HUES6 (cell line): ENCODE data around the gene STAC2.

Source experiments
- H3K27ac ChIP-seq: 2 replicates; pipeline ENCODE4 v1.7.0; 2013; ENCODE audit warnings: low read depth, mild to moderate bottlenecking, low read length, inconsistent platforms
- H3K27me3 ChIP-seq: 2 replicates; pipeline ENCODE4 v1.6.1; 2013; ENCODE audit warnings: low read length; ENCODE audit not compliant: control insufficient read depth, insufficient read depth
- H3K36me3 ChIP-seq: 2 replicates; pipeline ENCODE4 v1.6.1; 2013; ENCODE audit warnings: low read length; ENCODE audit not compliant: control insufficient read depth, insufficient read depth
- H3K4me1 ChIP-seq: 2 replicates; pipeline ENCODE4 v1.6.1; 2013; ENCODE audit warnings: low read length; ENCODE audit not compliant: control insufficient read depth, insufficient read depth
- H3K4me3 ChIP-seq: 2 replicates; pipeline ENCODE4 v1.5.1; 2013; ENCODE audit warnings: low read depth, low read length
- H3K9ac ChIP-seq: one replicate; pipeline ENCODE4 v1.6.1; 2013; ENCODE audit warnings: mild to moderate bottlenecking, low read length
- H3K9me3 ChIP-seq: 2 replicates; pipeline ENCODE4 v1.6.1; 2013; ENCODE audit warnings: low read depth, low read length; ENCODE audit not compliant: control insufficient read depth, insufficient read depth

Gene STAC2

DNA sequence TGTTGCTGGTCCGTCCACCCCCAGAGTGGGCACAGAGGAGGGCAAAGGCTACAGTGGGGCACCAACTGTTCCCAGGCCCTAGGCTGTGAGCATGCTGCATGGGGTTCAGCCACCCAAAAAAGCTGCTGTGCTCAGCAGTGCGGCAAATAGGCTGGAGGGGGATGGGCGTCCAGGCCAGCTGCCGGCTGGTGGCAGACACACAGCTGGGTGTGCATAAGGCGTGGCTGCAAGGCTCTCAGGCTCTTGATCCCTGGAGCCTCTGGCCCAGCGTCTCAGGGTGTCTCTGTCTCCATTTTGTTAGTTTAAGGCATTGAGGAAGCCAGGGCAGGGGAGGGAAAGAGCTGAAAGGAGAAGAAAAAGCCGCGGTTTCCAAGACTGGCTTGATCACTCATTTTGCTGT is 16.9 kb downstream of the STAC2 start:
- Histone ChIP-seq H3K4me1 (peaks cover 35% of the 10 kb centered on the region), H3K27ac (no peak overlapping the region), H3K9ac (no peak overlapping the region), H3K36me3 (peaks cover 14% of the 10 kb centered on the region), H3K27me3 (peaks cover 35% of the 10 kb centered on the region), H3K4me3 (peak overlapping the region; percentile 59; the same call in 1 of the 2 replicates), H3K9me3 (no peaks in the 10 kb centered on the region)

DNA sequence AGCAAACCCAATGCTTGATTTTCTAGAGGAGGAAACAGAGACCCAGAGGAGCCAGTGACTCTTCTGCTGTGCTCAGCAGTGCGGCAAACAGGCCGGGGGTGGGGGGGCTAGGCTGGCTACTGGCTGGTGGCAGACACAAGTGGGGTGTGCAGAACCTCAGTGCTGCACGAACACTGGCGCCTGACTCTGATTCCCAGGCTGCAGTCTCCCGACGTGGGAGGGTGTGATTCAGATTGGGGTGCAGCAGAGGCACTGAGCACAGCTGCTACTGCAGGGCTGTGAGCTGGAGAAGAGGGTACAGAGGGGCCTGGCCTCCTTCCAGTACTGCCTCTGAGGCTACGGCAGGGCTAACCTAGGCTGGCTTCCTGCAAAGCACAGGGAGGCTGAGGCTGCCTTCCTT is 17.6 kb downstream of the STAC2 start:
- H3K27ac ChIP-seq = no peak overlapping the region
- H3K4me1 ChIP-seq = peaks cover 34% of the 10 kb centered on the region
- H3K9ac ChIP-seq = no peak overlapping the region
- no peaks in the 10 kb centered on the region for H3K9me3 ChIP-seq
- H3K27me3 ChIP-seq = peaks cover 35% of the 10 kb centered on the region
- H3K4me3 ChIP-seq = no peak overlapping the region
- peaks cover 22% of the 10 kb centered on the region for H3K36me3 ChIP-seq

DNA sequence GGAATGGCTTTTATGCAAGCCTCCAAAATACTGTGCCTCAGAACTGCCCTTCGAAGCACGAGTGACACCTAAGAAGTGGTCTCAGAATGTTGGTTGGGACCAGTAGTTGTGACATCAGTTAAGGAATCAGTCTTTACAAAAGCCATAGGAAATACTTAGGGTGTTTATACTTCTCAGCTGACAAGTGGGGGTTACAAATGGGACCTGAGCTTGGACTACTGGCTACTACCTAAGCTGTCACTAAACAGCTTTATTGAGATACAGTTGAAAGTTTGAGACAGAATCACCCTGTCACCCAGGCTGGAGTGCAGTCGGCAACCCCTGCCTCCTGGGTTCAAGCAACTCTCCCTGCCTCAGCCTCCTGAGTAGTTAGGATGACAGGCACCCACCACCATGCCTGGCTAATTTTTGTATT is 20.6 kb downstream of the STAC2 start:
- Histone ChIP-seq H3K4me1 (peaks cover 29% of the 10 kb centered on the region), H3K9ac (no peak overlapping the region), H3K9me3 (no peaks in the 10 kb centered on the region), H3K4me3 (no peak overlapping the region), H3K27ac (no peak overlapping the region), H3K27me3 (peaks cover 12% of the 10 kb centered on the region), H3K36me3 (peaks cover 49% of the 10 kb centered on the region)

DNA sequence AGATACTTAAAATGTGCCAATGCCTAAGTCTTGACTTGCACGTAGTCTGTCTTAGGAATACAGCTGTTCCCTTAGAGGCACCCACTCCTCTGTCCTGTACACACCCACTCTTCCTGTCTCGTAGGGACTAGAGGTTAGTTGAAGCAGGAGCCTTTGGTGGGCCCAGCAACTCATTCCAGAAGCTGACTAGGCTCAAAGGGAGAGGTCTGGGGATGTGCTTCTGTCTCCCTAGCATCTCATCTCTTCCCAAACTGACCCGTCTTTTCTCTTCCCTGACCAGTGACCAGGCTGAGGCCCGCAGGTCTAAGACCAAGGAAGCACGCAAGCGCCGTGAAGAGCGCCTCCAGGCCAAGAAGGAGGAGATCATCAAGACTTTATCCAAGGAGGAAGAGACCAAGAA is 21.5 kb downstream of the STAC2 start:
- Histone ChIP-seq H3K36me3 (peaks cover 49% of the 10 kb centered on the region), H3K27ac (no peak overlapping the region), H3K4me3 (no peak overlapping the region), H3K9ac (no peak overlapping the region), H3K4me1 (peaks cover 22% of the 10 kb centered on the region), H3K9me3 (no peaks in the 10 kb centered on the region), H3K27me3 (peaks cover 3% of the 10 kb centered on the region; the same call in 1 of the 2 replicates)

DNA sequence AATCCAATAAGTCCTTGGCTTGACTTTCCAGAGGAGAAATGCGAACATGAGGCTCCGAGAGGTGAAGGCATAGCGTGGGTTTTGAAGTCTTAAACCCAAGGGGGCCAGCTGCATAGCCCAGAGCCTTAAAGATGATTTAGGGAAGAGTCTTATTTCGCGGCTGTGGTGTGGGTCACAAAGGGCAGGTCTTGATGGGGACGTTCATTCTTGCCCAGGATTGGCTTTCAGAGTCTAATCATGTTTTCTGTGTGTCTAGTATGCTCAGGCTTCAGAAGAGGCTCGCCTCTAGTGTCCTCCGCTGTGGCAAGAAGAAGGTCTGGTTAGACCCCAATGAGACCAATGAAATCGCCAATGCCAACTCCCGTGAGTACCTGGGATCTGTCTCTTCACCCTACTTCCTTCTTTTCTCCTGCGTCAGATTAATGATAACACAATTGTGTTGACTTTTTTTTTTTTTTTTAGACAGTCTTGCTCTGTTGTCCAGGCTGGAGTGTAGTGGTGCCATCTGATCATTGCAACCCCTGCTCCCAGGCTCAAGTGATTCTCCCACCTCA is 24.7 kb downstream of the STAC2 start:
- peak overlapping the region; percentile 100 for H3K27ac ChIP-seq
- H3K4me3 ChIP-seq = peak overlapping the region; percentile 99
- H3K4me1 ChIP-seq = peaks cover 16% of the 10 kb centered on the region
- no peaks in the 10 kb centered on the region for H3K9me3 ChIP-seq
- H3K27me3 ChIP-seq = no peaks in the 10 kb centered on the region
- peaks cover 49% of the 10 kb centered on the region for H3K36me3 ChIP-seq
- peak overlapping the region; percentile 97 for H3K9ac ChIP-seq

DNA sequence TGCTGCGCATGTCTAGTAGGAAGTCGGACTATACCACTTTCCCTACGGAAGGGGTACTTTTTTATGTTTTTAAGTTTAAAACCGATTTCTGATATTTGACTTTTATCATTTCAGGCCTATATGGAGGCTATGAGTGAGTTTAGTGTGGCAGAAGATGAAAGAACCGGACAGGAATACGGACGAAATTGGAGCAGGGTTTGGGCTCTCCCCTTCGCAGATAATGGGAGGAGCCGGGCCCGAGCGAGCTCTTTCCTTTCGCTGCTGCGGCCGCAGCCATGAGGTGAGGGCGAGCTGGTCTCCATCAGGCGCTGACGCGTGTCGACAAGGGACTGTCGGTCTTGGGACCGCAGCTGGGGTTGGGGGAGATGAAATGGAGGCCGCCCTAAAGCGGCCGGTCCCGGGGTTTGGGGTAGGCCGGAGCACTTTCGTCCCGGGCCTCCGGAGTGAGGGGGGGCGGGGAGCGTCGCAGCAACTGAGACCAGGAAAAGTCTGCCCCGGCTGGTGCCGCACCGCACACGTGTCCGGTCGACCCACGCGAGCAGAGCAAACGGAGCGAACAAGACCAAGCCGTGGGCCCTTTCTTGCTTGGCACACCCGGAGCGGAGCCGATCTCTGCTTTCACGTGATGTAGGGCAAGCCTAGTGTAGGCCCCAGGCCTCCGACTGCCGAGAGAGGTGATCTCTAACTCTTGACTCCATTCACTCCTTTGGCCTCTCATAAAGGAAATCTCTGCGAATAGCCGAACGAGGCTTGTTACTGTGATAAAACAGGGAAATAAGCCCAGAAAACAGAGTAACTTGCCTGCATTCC is 25.5 kb downstream of the STAC2 start, which contains the start of gene RPL19:
Gene RPL19 (plus strand): TSS at position 214 of the 810 bp plus-strand sequence. CDS start 62 bp downstream, at position 276.
- peaks cover 48% of the 10 kb centered on the region for H3K36me3 ChIP-seq

DNA sequence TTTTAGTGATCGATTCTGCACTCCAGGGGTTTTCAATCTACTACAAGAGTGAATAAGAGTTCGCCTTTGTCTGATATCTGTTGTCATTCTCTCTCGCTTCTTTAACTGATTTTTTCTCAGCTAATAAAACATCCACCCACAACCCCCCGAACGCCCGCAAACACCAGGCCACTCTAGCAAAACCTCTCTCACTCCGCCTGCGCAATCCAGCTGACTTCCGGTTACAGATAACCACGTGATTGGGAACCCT is 26.0 kb downstream of the STAC2 start:
- H3K9ac ChIP-seq = peak overlapping the region; percentile 97
- H3K27me3 ChIP-seq = no peaks in the 10 kb centered on the region
- peaks cover 43% of the 10 kb centered on the region for H3K36me3 ChIP-seq
- peak overlapping the region; percentile 100 for H3K27ac ChIP-seq
- H3K9me3 ChIP-seq = no peaks in the 10 kb centered on the region
- H3K4me1 ChIP-seq = peaks cover 28% of the 10 kb centered on the region
- peak overlapping the region; percentile 99 for H3K4me3 ChIP-seq

More for the DNA sequence above, 25.5 kb downstream of the STAC2 start, which contains the start of gene RPL19:
- peak within 1 kb of the TSS; percentile 100 for H3K27ac ChIP-seq
- peak within 1 kb of the TSS; percentile 97 for H3K9ac ChIP-seq
- no peaks in the 10 kb centered on the region for H3K27me3 ChIP-seq
- peaks cover 23% of the 10 kb centered on the region for H3K4me1 ChIP-seq
- no peaks in the 10 kb centered on the region for H3K9me3 ChIP-seq
- H3K4me3 ChIP-seq = peak within 1 kb of the TSS; percentile 99

DNA sequence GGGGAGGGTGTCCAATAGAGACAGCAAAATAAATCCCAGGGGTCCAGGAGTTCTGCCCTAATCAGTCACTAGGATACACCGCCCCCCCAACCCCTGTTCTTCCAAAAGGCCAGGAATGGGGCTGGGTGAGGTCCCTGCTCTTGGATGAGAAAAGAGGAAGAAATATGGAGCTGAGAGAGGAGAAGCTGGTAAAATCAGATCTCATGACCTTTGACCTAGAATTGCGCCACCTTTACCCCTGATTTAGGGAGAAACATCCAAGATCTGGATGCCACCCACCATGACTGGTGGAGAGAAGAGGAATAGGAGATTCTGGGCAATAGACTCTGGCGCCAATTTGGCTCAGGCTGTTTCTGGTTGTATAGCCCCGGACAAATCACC is 27.6 kb downstream of the STAC2 start:
- peak overlapping the region; percentile 66 for H3K4me3 ChIP-seq
- peaks cover 32% of the 10 kb centered on the region for H3K36me3 ChIP-seq
- H3K27ac ChIP-seq = no peak overlapping the region; the same call in 1 of the 2 replicates

DNA sequence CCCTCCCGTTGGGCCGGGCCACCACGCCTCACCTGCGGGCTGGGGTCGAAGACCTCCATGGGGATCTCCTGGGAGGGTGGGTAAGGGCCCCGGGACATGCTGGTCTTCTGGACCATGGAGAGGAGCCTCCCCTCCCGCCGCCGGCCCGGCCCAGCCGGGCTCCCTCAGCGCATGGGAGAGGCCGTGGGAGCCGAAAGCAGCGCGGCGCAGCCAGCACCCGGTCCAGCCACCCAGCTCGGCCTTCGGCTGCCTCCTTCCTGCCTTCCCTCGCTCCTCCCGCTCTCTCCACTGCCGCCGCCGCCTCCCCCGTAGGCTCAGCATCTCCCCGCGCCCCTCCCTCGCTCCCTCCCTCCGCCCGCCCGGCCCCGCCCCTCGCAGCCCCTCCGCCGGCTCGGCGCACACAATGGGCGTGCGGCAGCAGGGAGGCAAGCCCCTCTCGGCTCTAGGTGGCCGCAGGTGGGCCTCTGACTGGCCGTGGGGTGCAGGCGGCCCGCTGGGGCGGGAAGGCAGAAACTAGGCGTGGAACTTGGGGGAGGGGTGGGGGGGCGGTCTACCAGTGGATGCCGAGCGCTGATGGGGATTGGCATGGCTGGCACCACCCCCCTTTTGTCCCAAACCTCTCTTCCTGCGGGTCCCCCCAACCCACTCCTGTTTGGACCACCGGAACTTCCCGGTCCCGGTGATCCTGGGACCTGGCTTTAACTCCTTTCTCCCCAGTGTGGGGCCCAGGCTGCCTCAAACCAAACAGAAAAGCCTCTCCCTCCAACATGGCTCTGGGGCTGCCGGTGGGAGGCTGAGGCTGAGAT is 28.2 kb downstream of the STAC2 start, which contains the start of gene CACNB1:
Gene CACNB1 (minus strand): TSS at position 290 of the 806 bp plus-strand sequence. CDS start 174 bp downstream, at position 116.
- H3K27me3 ChIP-seq = no peaks in the 10 kb centered on the region
- H3K4me1 ChIP-seq = peaks cover 34% of the 10 kb centered on the region
- H3K9me3 ChIP-seq = no peaks in the 10 kb centered on the region
- peaks cover 31% of the 10 kb centered on the region for H3K36me3 ChIP-seq
- no peak within 1 kb of the TSS; the same call in 1 of the 2 replicates for H3K27ac ChIP-seq
- H3K9ac ChIP-seq = no peak within 1 kb of the TSS
- peak within 1 kb of the TSS; percentile 66 for H3K4me3 ChIP-seq

More for the DNA sequence above, 27.6 kb downstream of the STAC2 start:
- Histone ChIP-seq H3K27me3 (no peaks in the 10 kb centered on the region), H3K9me3 (no peaks in the 10 kb centered on the region), H3K9ac (no peak overlapping the region), H3K4me1 (peaks cover 34% of the 10 kb centered on the region)

DNA sequence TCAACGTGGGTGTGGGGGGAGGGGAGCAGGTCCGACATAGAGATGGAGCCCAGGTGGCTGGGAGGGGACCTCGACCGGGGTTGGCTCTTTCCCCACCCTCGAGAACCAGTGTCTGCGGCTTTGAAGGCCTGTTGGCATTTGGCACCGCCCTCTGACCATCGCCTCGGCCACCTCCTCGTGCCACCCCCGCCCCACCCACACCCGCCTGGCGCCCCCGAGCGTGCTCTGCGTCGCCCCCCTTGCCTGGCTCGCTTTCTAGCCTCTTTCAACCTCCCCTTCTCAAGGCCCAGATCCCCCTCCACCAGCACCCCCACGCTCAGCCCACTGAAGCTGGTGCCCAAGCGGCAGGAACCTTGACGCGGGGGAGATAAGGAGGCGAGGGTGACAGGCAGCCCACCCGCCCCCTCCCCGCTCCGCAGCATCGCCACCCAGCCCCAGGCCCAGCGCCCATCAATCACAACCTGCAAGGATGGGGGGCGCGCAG is 28.9 kb downstream of the STAC2 start:
- Histone ChIP-seq H3K9me3 (no peaks in the 10 kb centered on the region), H3K27ac (no peak overlapping the region), H3K4me1 (peaks cover 34% of the 10 kb centered on the region)

More for the DNA sequence above, 28.9 kb downstream of the STAC2 start:
- Histone ChIP-seq H3K4me3 (peak overlapping the region; percentile 66), H3K36me3 (peaks cover 31% of the 10 kb centered on the region), H3K9ac (no peak overlapping the region), H3K27me3 (no peaks in the 10 kb centered on the region)
